ENCODE data around the gene CDKAL1. TPM values are rescaled to one million over a fixed set of nuclear protein-coding genes. Genes with fewer than 3 reads are reported as not detected.
"Not testable (repeated sequence)": the region's sequence is repeated elsewhere in the genome, so short reads cannot be mapped to it uniquely, and the experiment has no call there.

CDKAL1 gene
- total RNA-seq, 2 donors from 2014 or later, result 23.0 to 23.7 TPM

- no peaks in the 10 kb centered on the region for H3K27me3 Mint-ChIP-seq
- H3K36me3 Mint-ChIP-seq (ENCODE audit: low read depth), result peaks cover 8% of the 10 kb centered on the region
- no peaks in the 10 kb centered on the region for H3K9me3 ChIP-seq (ENCODE audit: control insufficient read depth, low read length, poor library complexity, severe bottlenecking)
- DNase-seq (no peak), ATAC-seq (no peak)
- H3K4me1 Mint-ChIP-seq, result peaks cover 11% of the 10 kb centered on the region
- H3K27ac Mint-ChIP-seq, result no peak overlapping the region
- H3K4me3 Mint-ChIP-seq, result no peak overlapping the region
These were observed 211.8 kb downstream of the CDKAL1 start for GRCh38 chr6:20746024-20746423.

GRCh38 chr6:20746805-20747558, 212.7 kb downstream of the CDKAL1 start:
- DNase-seq, result no peak

GRCh38 chr6:20747991-20748390, 213.7 kb downstream of the CDKAL1 start:
- Mint-ChIP-seq H3K4me1 (peaks cover 11% of the 10 kb centered on the region), H3K27me3 (no peaks in the 10 kb centered on the region), H3K4me3 (no peak overlapping the region), H3K36me3 (ENCODE audit: low read depth) (peaks cover 2% of the 10 kb centered on the region), H3K27ac (no peak overlapping the region)
- ATAC-seq (no peak), DNase-seq (no peak)
- H3K9me3 ChIP-seq (ENCODE audit: control insufficient read depth, low read length, poor library complexity, severe bottlenecking), result no peaks in the 10 kb centered on the region

More at GRCh38 chr6:20746805-20747558, 212.7 kb downstream of the CDKAL1 start:
- H3K4me1 Mint-ChIP-seq, result peaks cover 11% of the 10 kb centered on the region
- no peak overlapping the region for H3K4me3 Mint-ChIP-seq
- no peak for ATAC-seq
- peaks cover 3% of the 10 kb centered on the region for H3K36me3 Mint-ChIP-seq (ENCODE audit: low read depth)
- H3K27ac Mint-ChIP-seq, result no peak overlapping the region
- H3K27me3 Mint-ChIP-seq, result no peaks in the 10 kb centered on the region
- no peaks in the 10 kb centered on the region for H3K9me3 ChIP-seq (ENCODE audit: control insufficient read depth, low read length, poor library complexity, severe bottlenecking)

GRCh38 chr6:20751293-20751935, 217.2 kb downstream of the CDKAL1 start:
- H3K27me3 Mint-ChIP-seq, result no peaks in the 10 kb centered on the region
- H3K4me1 Mint-ChIP-seq, result peaks cover 2% of the 10 kb centered on the region
- H3K36me3 Mint-ChIP-seq (ENCODE audit: low read depth), result peaks cover 4% of the 10 kb centered on the region
- H3K27ac Mint-ChIP-seq, result no peak overlapping the region
- H3K9me3 ChIP-seq (ENCODE audit: control insufficient read depth, low read length, poor library complexity, severe bottlenecking), result no peaks in the 10 kb centered on the region
- no peak for DNase-seq
- H3K4me3 Mint-ChIP-seq, result no peak overlapping the region
- ATAC-seq, result no peak

- no peaks in the 10 kb centered on the region for H3K9me3 ChIP-seq (ENCODE audit: control insufficient read depth, low read length, poor library complexity, severe bottlenecking)
- no peak overlapping the region for H3K4me3 Mint-ChIP-seq
- H3K36me3 Mint-ChIP-seq (ENCODE audit: low read depth), result peaks cover 4% of the 10 kb centered on the region
- no peak for ATAC-seq
- no peaks in the 10 kb centered on the region for H3K27me3 Mint-ChIP-seq
- no peak for DNase-seq
- H3K27ac Mint-ChIP-seq, result no peak overlapping the region
- no peaks in the 10 kb centered on the region for H3K4me1 Mint-ChIP-seq
These were observed 221.4 kb downstream of the CDKAL1 start for GRCh38 chr6:20755631-20756030.

- not testable (repeated sequence) for ATAC-seq
These were observed 222.4 kb downstream of the CDKAL1 start for GRCh38 chr6:20756584-20757147.

DNA sequence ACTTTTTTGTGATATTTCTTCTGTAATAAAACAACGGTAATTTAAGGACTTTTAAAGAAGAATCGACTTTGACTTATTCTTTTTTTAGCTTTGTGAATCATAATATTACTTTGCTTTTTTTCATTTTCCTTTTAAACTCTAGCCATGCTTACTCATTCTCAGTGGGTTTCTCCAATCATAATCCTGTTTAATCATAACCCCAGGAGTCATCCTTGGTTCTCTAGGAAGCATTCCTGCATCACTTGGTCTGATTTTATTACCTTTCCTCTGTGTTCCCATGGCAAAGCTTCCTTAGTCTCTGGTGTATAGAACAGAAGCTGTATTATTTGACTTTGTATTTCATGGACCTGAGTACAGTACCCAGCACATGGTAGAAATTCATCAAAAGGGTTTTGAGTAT, 223.5 kb downstream of the CDKAL1 start:
- Mint-ChIP-seq H3K36me3 (ENCODE audit: low read depth) (peaks cover 4% of the 10 kb centered on the region), H3K27me3 (no peaks in the 10 kb centered on the region), H3K4me3 (no peak overlapping the region), H3K4me1 (no peaks in the 10 kb centered on the region), H3K27ac (no peak overlapping the region)
- H3K9me3 ChIP-seq (ENCODE audit: control insufficient read depth, low read length, poor library complexity, severe bottlenecking), result no peaks in the 10 kb centered on the region
- no peak for DNase-seq
- no peak for ATAC-seq

More at GRCh38 chr6:20756584-20757147, 222.4 kb downstream of the CDKAL1 start:
- not testable (repeated sequence) for H3K4me1 Mint-ChIP-seq; H3K27me3 Mint-ChIP-seq; H3K36me3 Mint-ChIP-seq (ENCODE audit: low read depth); DNase-seq; H3K4me3 Mint-ChIP-seq; H3K9me3 ChIP-seq (ENCODE audit: control insufficient read depth, low read length, poor library complexity, severe bottlenecking); H3K27ac Mint-ChIP-seq

DNA sequence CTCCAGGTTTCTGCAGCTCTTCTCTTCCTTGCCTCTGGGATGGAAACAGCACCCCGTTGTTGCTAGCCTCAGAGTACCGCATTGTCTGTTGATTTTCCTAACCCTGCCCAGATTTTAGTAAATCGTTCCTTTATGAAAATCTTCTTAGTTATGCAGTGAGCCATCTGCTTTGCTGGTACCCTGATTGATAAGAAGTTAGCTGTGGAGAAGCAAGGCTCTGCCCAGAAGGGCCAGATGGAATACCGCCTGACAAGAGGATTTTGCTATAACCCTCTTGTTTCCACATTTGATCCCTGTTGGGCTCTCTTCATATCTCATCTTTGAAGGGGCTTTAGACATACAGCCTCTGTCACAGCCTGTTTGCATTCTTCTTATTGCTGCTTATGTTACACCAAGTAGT, 229.0 kb downstream of the CDKAL1 start:
- Mint-ChIP-seq H3K4me1 (peaks cover under 1% of the 10 kb centered on the region), H3K36me3 (ENCODE audit: low read depth) (peaks cover 2% of the 10 kb centered on the region), H3K4me3 (no peak overlapping the region), H3K27me3 (no peaks in the 10 kb centered on the region), H3K27ac (no peak overlapping the region)
- H3K9me3 ChIP-seq (ENCODE audit: control insufficient read depth, low read length, poor library complexity, severe bottlenecking), result no peaks in the 10 kb centered on the region
- ATAC-seq (no peak), DNase-seq (no peak)

GRCh38 chr6:20769631-20770030, 235.4 kb downstream of the CDKAL1 start:
- DNase-seq (no peak), ATAC-seq (no peak)
- Mint-ChIP-seq H3K4me1 (peaks cover 4% of the 10 kb centered on the region), H3K27me3 (no peaks in the 10 kb centered on the region), H3K27ac (no peak overlapping the region), H3K4me3 (no peak overlapping the region), H3K36me3 (ENCODE audit: low read depth) (no peaks in the 10 kb centered on the region)
- no peaks in the 10 kb centered on the region for H3K9me3 ChIP-seq (ENCODE audit: control insufficient read depth, low read length, poor library complexity, severe bottlenecking)

- Mint-ChIP-seq H3K27me3 (no peaks in the 10 kb centered on the region), H3K4me1 (peaks cover 4% of the 10 kb centered on the region), H3K4me3 (no peak overlapping the region), H3K27ac (no peak overlapping the region), H3K36me3 (ENCODE audit: low read depth) (no peaks in the 10 kb centered on the region)
- H3K9me3 ChIP-seq (ENCODE audit: control insufficient read depth, low read length, poor library complexity, severe bottlenecking), result no peaks in the 10 kb centered on the region
- DNase-seq, result no peak
- ATAC-seq, result no peak
These were observed 236.5 kb downstream of the CDKAL1 start for GRCh38 chr6:20770773-20771172.

DNA sequence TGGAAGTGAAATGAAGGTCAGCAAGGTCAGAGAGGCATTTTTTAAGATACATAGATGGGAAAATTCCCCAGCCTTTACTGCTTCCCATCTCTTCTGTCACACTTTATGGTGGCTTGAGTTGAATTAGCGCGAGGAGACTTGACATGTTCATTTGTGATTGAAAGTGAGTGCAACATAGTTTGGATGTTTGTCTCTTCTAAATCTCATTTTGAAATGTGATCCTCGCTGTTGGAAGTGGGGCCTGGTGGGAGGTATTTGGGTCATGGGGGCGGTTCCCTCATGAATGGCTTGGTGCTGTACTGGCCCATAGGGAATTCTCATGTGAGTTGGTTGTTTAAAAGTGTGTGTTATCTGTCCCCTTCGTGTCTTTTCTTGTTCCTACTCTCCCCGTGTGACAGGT, 237.2 kb downstream of the CDKAL1 start:
- H3K36me3 Mint-ChIP-seq (ENCODE audit: low read depth), result no peaks in the 10 kb centered on the region
- DNase-seq, result no peak
- H3K27ac Mint-ChIP-seq, result no peak overlapping the region
- ATAC-seq, result no peak
- no peak overlapping the region for H3K4me3 Mint-ChIP-seq
- no peaks in the 10 kb centered on the region for H3K9me3 ChIP-seq (ENCODE audit: control insufficient read depth, low read length, poor library complexity, severe bottlenecking)
- H3K27me3 Mint-ChIP-seq, result no peaks in the 10 kb centered on the region
- H3K4me1 Mint-ChIP-seq, result peaks cover 4% of the 10 kb centered on the region

- Mint-ChIP-seq H3K4me3 (no peak overlapping the region), H3K27ac (no peak overlapping the region), H3K27me3 (no peaks in the 10 kb centered on the region), H3K36me3 (ENCODE audit: low read depth) (no peaks in the 10 kb centered on the region), H3K4me1 (no peaks in the 10 kb centered on the region)
- no peak for DNase-seq
- H3K9me3 ChIP-seq (ENCODE audit: control insufficient read depth, low read length, poor library complexity, severe bottlenecking), result no peaks in the 10 kb centered on the region
- ATAC-seq, result no peak
These were observed 239.6 kb downstream of the CDKAL1 start for GRCh38 chr6:20773822-20774221.

GRCh38 chr6:20775981-20776380, 241.7 kb downstream of the CDKAL1 start:
- ATAC-seq (no peak), DNase-seq (no peak)
- peaks cover 2% of the 10 kb centered on the region for H3K4me1 Mint-ChIP-seq
- no peak overlapping the region for H3K4me3 Mint-ChIP-seq
- H3K27me3 Mint-ChIP-seq, result no peaks in the 10 kb centered on the region
- no peak overlapping the region for H3K27ac Mint-ChIP-seq
- H3K36me3 Mint-ChIP-seq (ENCODE audit: low read depth), result peaks cover 2% of the 10 kb centered on the region
- H3K9me3 ChIP-seq (ENCODE audit: control insufficient read depth, low read length, poor library complexity, severe bottlenecking), result no peaks in the 10 kb centered on the region
